GM12878 (cell line): Measurements from ENCODE around the gene LRRC53. TPM values are rescaled to one million over a fixed set of nuclear protein-coding genes. Genes with fewer than 3 reads are reported as not detected.

Experiments
- ATAC-seq: fragments of 200-7000 bp; cut with Tn5 transposase; 3 replicates; pipeline ENCODE4 v1.9.1; 2020; ENCODE audit warnings: mild to moderate bottlenecking, moderate library complexity
- BruUV-seq: library from RNA; stranded (reverse); fragments of 400-500 nt; replicated peaks from 2 replicates; lab custom pipeline; 2021; lab: Mats Ljungman, UMichigan
- CTCF ChIA-PET: fragments of 300-600 bp; sonication (Branson Sonifier 250); formaldehyde crosslinking; extraction: SDS; loops from one replicate; lab custom pipeline; 2021; ENCODE audit warnings: inconsistent platforms; lab: Yijun Ruan, JAX
- POLR2A ChIA-PET: fragments of 350-600 bp; formaldehyde crosslinking; extraction: SDS; loops from one replicate; lab custom pipeline; 2021; ENCODE audit warnings: inconsistent platforms; lab: Charles Lee
- RAD21 ChIA-PET: fragments of 300-600 bp; sonication (Branson Sonifier 250); formaldehyde crosslinking; loops from one replicate; lab custom pipeline; 2023; ENCODE audit warnings: antibody characterized with exemption; ENCODE audit not compliant: unreplicated experiment; lab: Charles Lee
- SMC1A ChIA-PET: fragments of 300-600 bp; sonication (Branson Sonifier 250); formaldehyde crosslinking; loops from one replicate; lab custom pipeline; 2023; ENCODE audit not compliant: unreplicated experiment, uncharacterized antibody; lab: Charles Lee
- DNase-seq: peaks from one replicate; pipeline ENCODE4 v3.0.0-alpha.2; 2011; ENCODE audit warnings: low read depth, low spot score
- FAIRE-seq: peaks from 3 replicates; lab custom pipeline; 2011; peaks lifted over from hg19 to GRCh38; lab: Jason Lieb, UNC
- H2AFZ ChIP-seq: 2 replicates; pipeline ENCODE4 v1.6.0; 2011; ENCODE audit warnings: low read depth, low read length, control low read depth; ENCODE audit not compliant: control insufficient read depth
- H3K27ac ChIP-seq: 2 replicates; pipeline ENCODE4 v1.5.1; 2011; ENCODE audit warnings: control low read depth; ENCODE audit not compliant: control insufficient read depth, insufficient read depth
- H3K27me3 ChIP-seq, 2 experiments: replicated peaks in 1 of 2; 2 replicates each; pipeline versions ENCODE4 v1.6.0 to v1.6.1; 2011; ENCODE audit warnings: low read length in 1 of 2; ENCODE audit not compliant: control insufficient read depth in 2 of 2, insufficient read depth in 2 of 2
- H3K36me3 ChIP-seq, 2 experiments: 2 replicates each; pipeline ENCODE4 v1.5.1; 2011; ENCODE audit warnings: low read length in 1 of 2; ENCODE audit not compliant: control insufficient read depth in 2 of 2, insufficient read depth in 2 of 2
- H3K4me1 ChIP-seq: 2 replicates; pipeline ENCODE4 v1.6.1; 2011; ENCODE audit warnings: mild to moderate bottlenecking, low read length, moderate library complexity, mixed read lengths; ENCODE audit not compliant: control insufficient read depth, insufficient read depth
- H3K4me2 ChIP-seq: 2 replicates; pipeline ENCODE4 v1.6.0; 2011; ENCODE audit warnings: control low read depth; ENCODE audit not compliant: control insufficient read depth, insufficient read depth
- H3K4me3 ChIP-seq: fragments of 200-600 bp; sonication (generic); 2 replicates; pipeline ENCODE4 v1.5.1; 2016
- H3K79me2 ChIP-seq: 2 replicates; pipeline ENCODE4 v1.6.0; 2011; ENCODE audit warnings: low read length; ENCODE audit not compliant: control insufficient read depth, insufficient read depth
- H3K9ac ChIP-seq: 2 replicates; pipeline ENCODE4 v1.8.0; 2011; ENCODE audit warnings: low read length, control low read depth, mixed read lengths; ENCODE audit not compliant: control insufficient read depth, insufficient read depth
- H3K9me3 ChIP-seq: replicated peaks from 3 replicates; pipeline ENCODE4 v1.5.1; 2011; ENCODE audit warnings: mild to moderate bottlenecking, low read length; ENCODE audit not compliant: control insufficient read depth, insufficient read depth
- H4K20me1 ChIP-seq: 2 replicates; pipeline ENCODE4 v1.6.0; 2011; ENCODE audit not compliant: control insufficient read depth, insufficient read depth
- BMI1 ChIP-seq: fragments of 450-650 bp; IDR thresholded peaks from 2 replicates; pipeline ENCODE4 v1.6.1; 2016; ENCODE audit warnings: mild to moderate bottlenecking, moderate library complexity, borderline replicate concordance
- EGR1 ChIP-seq, 2 experiments: IDR thresholded peaks; 1 replicate in 1 of 2; 2 replicates in 1 of 2; pipeline ENCODE4 v1.6.1; 2011 to 2012; ENCODE audit warnings: low read depth in 2 of 2, low read length in 2 of 2, borderline replicate concordance in 1 of 2, mild to moderate bottlenecking in 1 of 2, moderate library complexity in 1 of 2
- NBN ChIP-seq: fragments of 450-650 bp; IDR thresholded peaks from 2 replicates; pipeline ENCODE4 v1.6.1; 2016
- NR2C2 ChIP-seq: IDR thresholded peaks from 2 replicates; pipeline ENCODE4 v1.6.1; 2011; ENCODE audit warnings: borderline replicate concordance, low read depth; ENCODE audit not compliant: control insufficient read depth, insufficient read length
- PAX5 ChIP-seq: IDR thresholded peaks from 2 replicates; pipeline ENCODE4 v1.6.1; 2011; ENCODE audit warnings: low read depth, low read length, borderline replicate concordance
- PBX3 ChIP-seq: IDR thresholded peaks from 2 replicates; pipeline ENCODE4 v1.6.1; 2011; ENCODE audit warnings: mild to moderate bottlenecking, low read depth, low read length, moderate library complexity; ENCODE audit not compliant: insufficient replicate concordance
- SIX5 ChIP-seq: IDR thresholded peaks from 2 replicates; pipeline ENCODE4 v1.6.1; 2011; ENCODE audit warnings: mild to moderate bottlenecking, low read depth, low read length, moderate library complexity; ENCODE audit not compliant: severe bottlenecking
- TBL1XR1 ChIP-seq: IDR thresholded peaks from 2 replicates; pipeline ENCODE4 v1.6.1; 2012; ENCODE audit warnings: low read depth, low read length, improper control_type of control experiment
- USF2 ChIP-seq: IDR thresholded peaks from 2 replicates; pipeline ENCODE4 v1.6.1; 2011; ENCODE audit warnings: low read depth, low read length, improper control_type of control experiment, borderline replicate concordance
- ZBED1 ChIP-seq: IDR thresholded peaks from 2 replicates; pipeline ENCODE4 v1.6.1; 2016; ENCODE audit warnings: borderline replicate concordance
- ZBTB11 ChIP-seq: fragments of 450-650 bp; formaldehyde crosslinking; IDR thresholded peaks from 2 replicates; pipeline ENCODE4 v1.5.0; 2022; ENCODE audit warnings: mild to moderate bottlenecking, missing genetic modification characterization
- WGBS: methylation state at CpG from one replicate; pipeline ENCODE4 v1.1.6; 2016; ENCODE audit warnings: low lambda C conversion rate; ENCODE audit not compliant: insufficient replicate concordance, insufficient coverage; ENCODE audit errors: missing lambda C conversion rate; 5-methylcytosine and 5-hydroxymethylcytosine counted together
- in situ Hi-C: fragments of 300-500 bp; cut with MboI; formaldehyde crosslinking; loops from 9 replicates; pipeline ENCODE4 v1.14.3; 2018; ENCODE audit warnings: mixed read lengths
- intact Hi-C: fragments of 100-400 bp; cut with micrococcal nuclease; formaldehyde crosslinking; loops from one replicate; pipeline ENCODE4 v1.14.2; 2022; ENCODE audit not compliant: unreplicated experiment
- polyA plus RNA-seq, 11 experiments: library from polyadenylated mRNA; depleted of rRNA in 4 of 11; unstranded in 6 of 11; stranded (reverse) in 5 of 11; fragments of >200 nt; fragmentation: Nextera tagmentation in 4 of 11; fragmentation: Illumina TruSeq in 1 of 11; extraction: Ambion mirVana in 4 of 11; extraction: Trizol in 1 of 11; gene quantifications; 1 replicate in 1 of 11; 2 replicates in 10 of 11; pipeline versions ENCODE4 v1.2.1 to v1.2.3, GENCODE V29; 2011 to 2016; ENCODE audit warnings: inconsistent platforms in 2 of 11, missing spikeins in 2 of 11, low read depth in 1 of 11
- total RNA-seq, 4 experiments: library from RNA; depleted of rRNA in 3 of 4; stranded (reverse); fragments of >200 nt in 3 of 4; fragmentation: Illumina TruSeq in 1 of 4; extraction: Trizol in 1 of 4; gene quantifications; 2 replicates each; pipeline versions ENCODE4 v1.2.1 to v1.2.3, GENCODE V29; 2013 to 2021

LRRC53 gene
- total and polyA plus RNA-seq, 10 of the 15 experiments (the other 5 are each of a cell fraction or from before 2014, with no cell fraction given): not detected

- BruUV-seq: no TSS peak
- intact Hi-C loops: no loop called here
- RAD21 ChIA-PET: no interaction called here
Measured at GRCh38 chr1:74474585-74474984, 37.8 kb downstream of the LRRC53 start.

More at GRCh38 chr1:74474585-74474984, 37.8 kb downstream of the LRRC53 start:
- ChIA-PET SMC1A (interaction anchor here (1.1 to 1.4 kb wide), 2 partner anchors 9 to 28 kb away, joined by 3 read pairs; no protein-coding TSS in a partner anchor), CTCF (no interaction called here), POLR2A (no interaction called here)
- Histone ChIP-seq H3K9me3 (no peaks in the 10 kb centered on the region), H3K27ac (no peak overlapping the region), H3K4me2 (no peak overlapping the region), H3K36me3 (no peaks in the 10 kb centered on the region), H3K4me3 (no peak overlapping the region), H3K4me1 (no peaks in the 10 kb centered on the region), H3K79me2 (no peaks in the 10 kb centered on the region), H4K20me1 (no peaks in the 10 kb centered on the region), H3K9ac (no peak overlapping the region), H3K27me3 (no peaks in the 10 kb centered on the region), H2AFZ (no peak overlapping the region)
- in situ Hi-C loops: loop anchor here (25.0 kb wide), 1 partner anchor 637 kb away; no protein-coding TSS in a partner anchor
- FAIRE-seq: no peak
- WGBS: 18% methylated on average over 6 of the region's 6 CpGs
- DNase-seq: no peak
- TF ChIP-seq ZBTB11 (CRISPR knock-in tag) (no peak), EGR1 (IDR thresholded peaks at IDR 0.05; ENCODE audit: borderline replicate concordance in 1 of 2, low read depth in 2 of 2, low read length in 2 of 2) (no peak), ZBED1 (no peak), PBX3 (no peak), SIX5 (no peak), NR2C2 (no peak), USF2 (no peak), PAX5 (no peak), TBL1XR1 (no peak), NBN (no peak), BMI1 (no peak)
- ATAC-seq: no peak
